GM06990 (cell line): Measurements from ENCODE around the gene NQO1.

Experiments
- DNase-seq: peaks from one replicate; pipeline ENCODE4 v3.0.0-alpha.2; 2011; ENCODE audit not compliant: insufficient read length; ENCODE audit errors: extremely low read depth
- H3K27me3 ChIP-seq: replicated peaks from 2 replicates; pipeline ENCODE4 v1.6.0; 2011; ENCODE audit warnings: low read length; ENCODE audit not compliant: control insufficient read depth, insufficient read depth
- H3K36me3 ChIP-seq: 2 replicates; pipeline ENCODE4 v1.5.1; 2011; ENCODE audit warnings: low read length; ENCODE audit not compliant: control insufficient read depth, insufficient read depth
- H3K4me3 ChIP-seq: replicated peaks from 2 replicates; pipeline ENCODE4 v1.5.1; 2011; ENCODE audit warnings: low read depth, mild to moderate bottlenecking, control low read depth, low read length
- CTCF ChIP-seq: IDR thresholded peaks from 2 replicates; pipeline ENCODE4 v1.5.1; 2011; ENCODE audit warnings: low read length, control low read depth, mild to moderate bottlenecking, inconsistent platforms; ENCODE audit not compliant: insufficient read depth, poor library complexity, severe bottlenecking

NQO1 gene

GRCh38 chr16:69745959-69746358 lies 19.6 kb upstream of the NQO1 start:
- H3K36me3 ChIP-seq, result peaks cover 48% of the 10 kb centered on the region
- H3K27me3 ChIP-seq, result no peaks in the 10 kb centered on the region
- DNase-seq, result no peak
- TF ChIP-seq CTCF, result no peak
- no peak overlapping the region for H3K4me3 ChIP-seq

- TF ChIP-seq CTCF, result no peak
- H3K4me3 ChIP-seq, result no peak overlapping the region
- DNase-seq, result no peak
- no peaks in the 10 kb centered on the region for H3K27me3 ChIP-seq
- peaks cover 50% of the 10 kb centered on the region for H3K36me3 ChIP-seq
These were observed 18.9 kb upstream of the NQO1 start for GRCh38 chr16:69745232-69745612.

- Histone ChIP-seq H3K36me3 (peaks cover 50% of the 10 kb centered on the region), H3K4me3 (no peak overlapping the region), H3K27me3 (no peaks in the 10 kb centered on the region)
- no peak for DNase-seq
- TF ChIP-seq CTCF, result no peak
These were observed 18.2 kb upstream of the NQO1 start for GRCh38 chr16:69744363-69745231.

- no peak for TF ChIP-seq CTCF
- H3K27me3 ChIP-seq, result no peaks in the 10 kb centered on the region
- H3K4me3 ChIP-seq, result no peak overlapping the region
- peaks cover 40% of the 10 kb centered on the region for H3K36me3 ChIP-seq
- DNase-seq, result no peak
These were observed 15.9 kb upstream of the NQO1 start for GRCh38 chr16:69741951-69742904.

GRCh38 chr16:69741519-69741918 lies 15.2 kb upstream of the NQO1 start:
- DNase-seq, result no peak
- no peaks in the 10 kb centered on the region for H3K27me3 ChIP-seq
- peaks cover 36% of the 10 kb centered on the region for H3K36me3 ChIP-seq
- H3K4me3 ChIP-seq, result no peak overlapping the region
- no peak for TF ChIP-seq CTCF
